Suppressor macrophage treated with lipopolysaccharide for 1 hour (primary cell): ENCODE measurements around the gene CELF5.
"Not testable (repeated sequence)": the region's sequence is repeated elsewhere in the genome, so short reads cannot be mapped to it uniquely, and the experiment has no call there.

Experiments
- DNase-seq, 3 donors: peaks; one replicate each; pipeline ENCODE4 v3.0.0-alpha.2; 2020 to 2022

Gene CELF5

DNA sequence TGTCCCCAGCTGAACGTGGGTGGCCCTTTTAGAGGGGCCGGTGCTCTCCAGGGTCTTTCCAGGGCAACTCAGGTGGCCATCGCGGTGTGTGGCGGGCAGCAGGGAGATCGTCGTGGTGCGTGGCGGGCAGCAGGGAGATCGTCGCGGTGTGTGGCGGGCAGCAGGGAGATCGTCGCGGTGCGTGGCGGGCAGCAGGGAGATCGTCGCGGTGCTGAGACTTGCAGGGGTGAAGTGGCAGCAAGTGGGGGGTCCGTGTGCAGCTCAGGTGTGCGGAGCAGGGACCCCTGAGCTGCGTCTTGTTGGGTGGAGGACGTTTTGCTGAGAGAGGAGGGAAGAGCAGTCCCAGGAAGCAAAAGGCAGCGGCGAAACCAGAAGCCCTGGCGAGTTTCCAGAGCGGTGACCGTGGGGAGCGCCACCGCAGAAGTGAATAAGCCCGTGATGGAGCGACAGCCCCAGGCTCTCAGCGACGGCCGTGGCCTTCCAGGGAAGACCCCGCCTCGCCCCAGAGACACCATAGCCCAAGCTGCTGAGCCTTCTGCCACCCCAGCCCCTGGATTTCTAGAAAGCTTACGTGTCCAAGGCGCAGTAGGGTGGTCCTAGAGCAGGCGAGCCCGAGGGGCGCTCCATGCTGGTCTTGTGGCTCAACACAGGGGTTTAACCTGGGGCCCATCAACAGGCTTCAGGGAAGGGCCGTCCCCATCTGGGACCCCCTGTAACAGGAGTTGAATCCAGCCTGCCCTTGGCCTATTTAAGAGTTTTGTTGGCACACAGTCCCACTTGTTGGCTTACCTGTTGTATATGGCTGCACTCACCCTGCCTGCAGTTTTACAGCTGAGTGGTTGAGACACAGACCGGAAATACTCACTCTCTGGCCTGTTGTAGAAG, 33.3 kb upstream of the CELF5 start:
- DNase-seq: no peak

DNA sequence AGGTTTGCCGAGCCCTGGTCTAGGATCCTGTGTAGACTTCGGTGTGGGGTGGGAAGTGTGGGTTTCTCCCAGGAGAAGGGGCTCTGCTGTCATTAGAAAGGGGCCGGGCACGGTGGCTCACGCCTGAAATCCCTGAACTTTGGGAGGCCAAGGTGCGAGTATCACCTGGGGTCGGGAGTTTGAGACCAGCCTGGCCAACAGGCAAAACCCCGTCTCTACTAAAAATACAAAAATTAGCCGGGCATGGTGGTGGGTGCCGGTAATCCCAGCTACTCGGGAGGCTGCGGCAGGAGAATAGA, 32.7 kb upstream of the CELF5 start:
- DNase-seq: not testable (repeated sequence)

DNA sequence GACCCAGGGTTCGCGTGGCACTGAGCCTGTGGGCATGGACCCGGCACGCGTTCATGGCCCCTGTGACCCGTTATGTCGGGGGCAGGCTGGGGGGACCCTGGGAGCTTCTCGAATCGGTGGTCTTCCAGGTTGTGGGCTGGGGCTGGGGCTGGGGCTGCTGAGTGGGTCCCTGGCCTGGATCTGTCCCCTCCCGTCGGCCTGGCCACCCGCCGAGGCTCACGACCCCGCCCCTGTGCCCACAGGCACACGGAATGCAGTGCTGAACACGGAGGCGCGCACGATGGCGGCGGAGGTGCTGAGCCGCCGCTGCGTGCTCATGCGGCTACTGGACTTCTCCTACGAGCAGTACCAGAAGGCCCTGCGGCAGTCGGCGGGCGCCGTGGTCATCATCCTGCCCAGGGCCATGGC, 32.2 kb upstream of the CELF5 start:
- no peak for DNase-seq

DNA sequence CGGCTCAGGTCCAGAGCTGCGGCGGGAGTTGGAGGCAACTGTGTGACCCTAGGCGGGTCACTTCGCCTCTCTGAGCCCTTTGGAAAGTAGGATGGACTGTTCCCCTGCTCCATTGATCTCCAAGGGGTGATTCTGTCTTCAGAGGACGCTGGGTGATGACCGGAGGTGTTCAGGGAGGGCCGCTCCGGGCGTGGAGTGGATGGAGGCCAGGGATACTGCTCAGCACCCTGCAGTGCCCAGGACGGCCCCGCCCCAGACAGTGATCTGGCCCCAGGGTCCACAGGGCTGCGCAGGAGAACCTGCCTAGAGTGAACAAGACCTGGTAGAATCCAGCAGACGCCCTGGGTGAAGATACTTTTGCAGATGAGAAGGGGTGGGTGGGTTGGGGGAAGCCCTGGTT, 31.8 kb upstream of the CELF5 start:
- DNase-seq: no peak

DNA sequence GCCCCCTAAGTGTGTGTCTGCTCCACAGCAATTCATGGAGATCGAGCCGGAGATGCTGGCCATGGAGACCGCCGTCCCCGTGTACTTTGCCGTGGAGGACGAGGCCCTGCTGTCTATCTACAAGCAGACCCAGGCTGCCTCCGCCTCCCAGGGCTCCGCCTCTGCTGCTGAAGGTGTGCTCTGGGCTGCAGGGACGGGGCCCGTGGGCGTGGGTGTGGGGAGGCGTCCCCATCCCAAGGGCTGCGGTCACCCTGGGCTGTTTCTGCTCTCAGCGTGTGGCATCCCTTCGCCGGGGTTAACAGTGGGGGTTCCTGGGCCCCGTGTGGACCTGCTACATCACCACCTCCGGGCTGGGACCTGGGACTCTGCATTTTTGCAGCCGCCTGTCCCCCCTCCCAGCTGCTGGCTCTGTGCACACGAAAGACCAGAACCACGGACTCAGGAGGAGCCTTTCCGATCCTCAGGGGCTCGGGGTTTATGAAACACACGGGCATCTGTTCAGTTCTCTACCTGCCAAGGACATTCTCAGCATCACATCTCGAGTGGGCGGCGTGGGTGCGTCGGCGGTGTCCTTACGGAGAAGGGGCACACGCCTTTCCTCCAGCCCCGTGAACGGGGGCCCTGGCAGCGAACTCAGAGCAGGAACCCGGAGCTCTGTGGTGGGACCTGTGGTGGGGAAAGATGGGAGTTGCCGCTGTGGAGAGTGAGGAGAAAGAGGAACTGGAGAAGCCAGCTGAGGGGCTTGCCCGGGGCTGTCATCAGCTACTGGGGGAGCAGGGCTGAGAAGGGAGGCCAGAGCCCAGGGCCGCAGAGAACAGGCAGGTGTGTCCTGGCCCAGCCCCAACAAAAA, 31.0 kb upstream of the CELF5 start:
- DNase-seq: peak; percentile 66 to 83 (median 72)

DNA sequence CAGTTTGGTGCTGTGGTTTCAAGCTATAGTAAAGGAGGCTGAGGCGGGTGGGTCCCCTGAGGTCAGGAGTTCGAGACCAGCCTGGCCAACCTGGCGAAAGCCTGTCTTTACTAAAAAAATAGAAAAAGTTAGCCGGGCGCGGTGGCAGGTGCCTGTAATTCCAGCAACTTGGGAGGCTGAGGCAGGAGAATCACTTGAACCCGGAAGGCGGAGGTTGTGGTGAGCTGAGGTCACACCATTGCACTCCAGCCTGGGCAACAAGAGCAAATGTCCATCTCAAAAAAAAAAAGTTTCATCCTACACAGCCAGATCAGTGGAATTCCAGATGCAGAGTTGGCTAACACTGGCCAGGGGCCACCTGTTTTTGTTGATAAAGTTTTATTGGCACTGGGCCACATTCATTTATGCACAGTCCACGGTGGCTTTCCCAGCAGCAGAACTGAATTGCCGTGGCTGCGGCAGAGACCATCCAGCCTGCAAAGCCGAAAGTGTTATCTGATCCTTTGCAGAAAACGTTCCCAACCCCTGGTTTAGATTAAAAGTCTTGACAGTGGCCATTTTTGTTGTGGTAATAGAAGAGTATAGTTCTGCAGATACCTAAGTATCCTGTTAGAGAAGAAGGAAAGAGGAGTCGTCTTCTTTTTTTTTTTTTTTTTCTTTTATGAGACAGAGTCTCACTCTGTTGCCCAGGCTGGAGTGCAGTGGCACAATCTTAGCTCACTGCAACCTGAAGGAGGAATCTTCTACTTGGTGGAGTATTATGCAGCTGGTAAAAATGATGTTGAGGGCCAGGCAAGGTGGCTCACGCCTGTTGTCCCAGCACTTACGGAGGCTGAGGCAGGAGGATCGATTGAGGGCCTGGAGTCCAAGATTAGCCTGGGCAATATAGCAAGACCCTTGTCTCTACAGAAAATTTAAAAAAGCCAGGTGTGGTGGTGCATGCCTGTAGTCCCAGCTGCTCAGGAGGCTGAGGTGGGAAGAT, 30.1 kb upstream of the CELF5 start:
- DNase-seq: no peak

DNA sequence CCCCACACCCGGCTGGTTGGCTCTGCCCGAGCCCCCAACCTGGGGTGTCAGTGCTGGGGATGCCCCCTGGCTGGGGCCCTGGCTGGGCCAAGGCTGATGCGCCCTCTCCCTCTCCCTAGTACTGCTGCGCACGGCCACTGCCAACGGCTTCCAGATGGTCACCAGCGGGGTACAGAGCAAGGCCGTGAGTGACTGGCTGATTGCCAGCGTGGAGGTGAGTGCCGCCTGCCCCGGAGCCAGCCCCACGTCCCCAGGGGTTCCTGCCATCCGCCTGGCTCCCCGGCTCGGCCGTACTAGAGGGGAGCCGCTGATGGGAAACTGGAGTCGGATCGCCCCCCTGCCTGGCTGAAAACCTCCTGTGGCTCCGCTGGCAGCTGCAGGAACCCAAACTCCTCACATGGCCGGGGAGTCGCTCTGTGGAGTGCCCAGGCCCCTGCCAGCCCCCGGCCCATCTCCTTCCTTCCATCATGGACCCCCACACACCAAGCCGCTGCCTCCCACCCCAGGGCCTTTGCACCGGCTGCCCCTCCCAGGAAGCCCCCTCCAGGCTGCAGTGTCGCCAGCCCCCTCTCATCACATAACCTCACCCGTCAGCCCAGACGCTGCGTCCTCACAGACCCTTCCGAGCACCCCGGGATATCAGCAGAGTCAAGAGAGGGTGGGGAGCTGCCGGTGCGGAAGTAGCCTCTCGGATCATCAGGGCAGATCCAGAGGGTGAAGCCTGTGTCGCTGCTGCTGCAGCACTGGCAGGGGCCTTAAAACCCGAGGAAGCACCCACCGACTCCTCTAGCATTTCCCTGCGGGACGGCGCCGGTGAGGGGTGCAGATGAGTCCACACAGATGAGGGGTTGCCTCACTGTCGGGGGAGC, 28.2 kb upstream of the CELF5 start:
- no peak for DNase-seq

DNA sequence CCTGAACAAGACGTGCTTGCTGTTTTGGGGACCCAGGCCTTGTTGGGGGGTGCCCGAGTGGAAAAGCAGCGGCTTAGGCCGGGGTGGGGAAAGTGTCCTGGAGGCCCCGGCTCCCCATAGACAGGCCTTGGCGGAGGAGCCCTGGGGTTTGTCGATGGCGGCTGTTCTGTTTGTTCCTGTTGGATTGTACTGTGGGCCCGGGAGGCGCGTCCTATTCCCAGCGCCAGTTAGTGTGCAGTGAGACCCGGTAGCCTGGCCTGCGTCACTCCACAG, 27.6 kb upstream of the CELF5 start:
- no peak for DNase-seq

DNA sequence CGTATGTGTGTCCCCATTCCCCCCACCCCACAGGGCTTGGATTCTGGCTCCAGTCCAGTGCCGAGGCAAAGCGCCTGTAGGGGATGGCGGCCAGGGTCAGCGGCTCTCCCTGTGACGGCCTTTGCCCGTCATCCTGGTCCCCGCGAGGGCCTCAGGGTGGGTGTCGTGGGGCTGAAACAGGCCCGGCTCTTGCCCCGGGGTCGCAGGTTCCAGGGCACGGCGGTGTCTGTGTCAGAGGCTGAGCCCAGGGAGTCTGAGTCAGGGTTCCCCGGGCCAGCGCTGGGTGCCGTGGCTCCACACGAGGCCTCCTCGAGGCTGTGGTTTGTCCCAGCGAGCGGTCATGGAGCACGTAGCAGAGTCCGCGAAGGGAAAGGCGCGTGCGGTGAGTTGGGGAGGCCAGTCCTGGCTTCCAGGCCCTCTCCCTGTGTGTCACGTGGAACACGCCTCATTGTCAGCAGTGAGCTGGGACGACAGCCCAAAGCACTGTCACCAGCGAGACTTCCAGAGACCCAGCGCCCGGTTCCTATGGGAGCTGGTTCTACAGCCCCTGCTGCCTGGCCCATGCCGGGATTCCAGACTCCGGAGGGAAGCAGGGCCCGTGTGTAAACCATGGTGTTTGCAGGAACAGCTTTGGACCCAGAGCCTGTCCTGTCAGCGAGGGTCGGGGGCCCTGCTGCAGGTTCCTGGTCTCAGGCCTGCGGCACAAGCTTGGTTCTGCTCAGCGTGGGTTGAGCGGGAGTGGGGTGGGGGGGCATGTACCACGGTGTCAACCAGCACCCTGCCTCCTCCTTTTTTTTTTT, 25.4 kb upstream of the CELF5 start:
- DNase-seq: no peak

DNA sequence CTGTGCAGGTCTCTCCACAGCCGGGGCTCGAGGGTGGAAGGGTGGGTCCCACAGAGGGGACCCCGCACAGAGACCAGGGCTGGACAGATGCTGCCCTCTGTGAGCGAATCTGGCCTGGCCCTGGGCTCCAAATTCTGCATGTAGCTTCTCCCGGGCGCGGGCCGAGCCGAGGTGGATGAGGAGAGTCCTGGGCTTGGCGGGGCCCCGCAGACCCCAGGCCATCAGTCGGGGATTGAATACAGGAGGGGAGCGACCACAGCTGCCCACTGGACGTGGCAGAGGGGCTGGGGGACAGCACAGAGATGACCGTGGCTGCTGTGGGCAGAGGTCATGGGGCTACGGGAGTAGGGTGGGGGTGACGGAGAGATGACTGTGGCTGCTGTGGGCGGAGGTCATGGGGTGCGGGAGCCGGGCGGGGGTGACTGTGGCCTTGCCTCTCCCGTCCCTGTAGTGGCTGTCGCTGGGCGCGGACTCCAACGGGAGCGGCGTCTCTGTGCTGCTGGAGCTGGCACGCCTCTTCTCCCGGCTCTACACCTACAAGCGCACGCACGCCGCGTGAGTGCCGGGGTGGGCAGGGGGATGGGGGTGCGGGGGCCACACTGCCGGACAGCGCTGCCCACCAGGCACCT, 23.3 kb upstream of the CELF5 start:
- no peak for DNase-seq

DNA sequence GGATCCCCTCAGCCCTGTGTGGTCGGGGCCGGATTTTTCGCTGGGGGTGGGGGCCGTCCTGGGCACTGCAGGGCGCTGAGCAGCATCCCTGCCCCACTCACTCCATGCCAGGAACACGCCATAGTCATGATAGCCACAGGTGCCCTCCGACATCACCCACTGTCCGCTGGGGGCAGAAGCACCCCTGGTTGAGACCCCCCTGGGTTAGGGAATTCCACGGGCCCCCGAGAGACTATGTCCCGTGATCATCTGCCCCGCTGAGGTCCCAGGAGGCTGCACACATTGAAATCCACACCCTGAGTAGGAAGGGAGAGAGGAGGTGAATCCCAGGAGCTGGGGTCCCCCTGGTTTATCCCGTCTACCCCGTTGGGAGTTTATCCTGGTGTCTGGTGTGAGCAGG, 22.6 kb upstream of the CELF5 start:
- no peak for DNase-seq

DNA sequence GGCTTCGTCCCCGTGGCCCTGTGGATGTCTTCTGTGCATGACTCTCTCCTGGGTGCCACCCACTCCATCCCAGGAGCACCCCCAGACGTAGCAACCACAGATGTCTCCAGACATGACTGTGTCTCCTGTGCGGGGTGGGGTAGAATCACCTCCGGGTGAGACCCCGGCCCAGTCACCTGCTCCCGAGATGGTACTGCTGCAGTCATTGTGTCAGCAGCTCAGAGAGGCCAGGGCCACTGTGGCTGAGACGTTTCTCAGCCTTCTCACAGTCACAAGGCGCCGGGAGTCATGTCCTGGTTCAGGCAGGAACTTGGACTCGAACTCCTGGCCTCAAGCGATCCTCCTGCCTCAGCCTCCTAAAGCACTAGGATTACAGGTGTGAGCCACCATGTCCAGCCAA, 22.1 kb upstream of the CELF5 start:
- DNase-seq: no peak

DNA sequence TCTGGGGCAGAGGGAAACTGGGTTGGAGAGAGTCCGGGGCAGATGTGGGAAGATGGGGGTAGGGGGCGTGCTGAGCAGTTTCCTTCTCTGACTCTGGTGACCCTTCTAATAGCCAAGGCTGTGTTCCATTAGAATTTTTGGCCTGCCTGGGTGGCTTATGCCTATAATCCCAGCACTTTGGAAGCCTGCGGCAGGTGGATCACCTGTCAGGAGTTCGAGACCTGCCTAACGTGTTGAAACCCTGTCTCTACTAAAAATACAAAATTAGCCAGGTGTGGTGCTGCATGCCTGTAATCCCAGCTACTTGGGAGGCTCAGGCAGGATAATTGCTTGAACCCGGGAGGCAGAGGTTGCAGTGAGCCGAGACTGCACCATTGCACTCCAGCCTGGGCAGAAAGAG, 21.6 kb upstream of the CELF5 start:
- DNase-seq: not testable (repeated sequence)

DNA sequence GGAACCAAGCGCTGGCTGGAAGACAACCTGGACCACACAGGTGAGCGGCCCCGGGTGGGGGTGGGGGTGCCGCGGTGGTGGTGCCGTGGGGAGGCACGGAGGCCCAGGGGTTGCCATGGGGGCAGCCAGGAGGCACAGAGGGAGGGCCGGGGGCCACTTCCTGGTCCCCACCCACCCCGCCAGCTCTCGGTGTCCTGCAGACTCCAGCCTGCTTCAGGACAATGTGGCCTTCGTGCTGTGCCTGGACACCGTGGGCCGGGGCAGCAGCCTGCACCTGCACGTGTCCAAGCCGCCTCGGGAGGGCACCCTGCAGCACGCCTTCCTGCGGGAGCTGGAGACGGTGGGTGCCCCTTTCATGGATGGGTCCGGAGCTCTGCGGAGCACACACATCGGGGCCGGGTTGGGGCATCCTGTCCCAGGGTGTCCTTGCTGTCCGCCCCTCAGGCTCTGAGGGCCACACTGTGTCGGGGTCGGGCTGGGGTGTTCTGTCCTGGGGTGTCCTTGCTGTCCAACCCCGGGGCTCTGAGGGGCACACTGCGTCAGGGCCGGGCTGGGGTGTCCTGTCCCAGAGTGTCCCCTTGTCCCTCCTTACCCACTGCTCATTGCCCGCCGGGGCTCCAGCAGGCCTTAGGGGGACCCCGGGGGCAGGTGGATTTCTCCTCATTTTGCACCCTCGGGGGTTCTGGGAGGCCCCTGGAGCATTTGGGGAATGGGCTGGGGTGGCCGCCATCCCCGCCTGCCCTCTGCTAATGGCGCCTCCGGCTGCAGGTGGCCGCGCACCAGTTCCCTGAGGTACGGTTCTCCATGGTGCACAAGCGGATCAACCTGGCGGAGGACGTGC, 20.4 kb upstream of the CELF5 start:
- no peak for DNase-seq

DNA sequence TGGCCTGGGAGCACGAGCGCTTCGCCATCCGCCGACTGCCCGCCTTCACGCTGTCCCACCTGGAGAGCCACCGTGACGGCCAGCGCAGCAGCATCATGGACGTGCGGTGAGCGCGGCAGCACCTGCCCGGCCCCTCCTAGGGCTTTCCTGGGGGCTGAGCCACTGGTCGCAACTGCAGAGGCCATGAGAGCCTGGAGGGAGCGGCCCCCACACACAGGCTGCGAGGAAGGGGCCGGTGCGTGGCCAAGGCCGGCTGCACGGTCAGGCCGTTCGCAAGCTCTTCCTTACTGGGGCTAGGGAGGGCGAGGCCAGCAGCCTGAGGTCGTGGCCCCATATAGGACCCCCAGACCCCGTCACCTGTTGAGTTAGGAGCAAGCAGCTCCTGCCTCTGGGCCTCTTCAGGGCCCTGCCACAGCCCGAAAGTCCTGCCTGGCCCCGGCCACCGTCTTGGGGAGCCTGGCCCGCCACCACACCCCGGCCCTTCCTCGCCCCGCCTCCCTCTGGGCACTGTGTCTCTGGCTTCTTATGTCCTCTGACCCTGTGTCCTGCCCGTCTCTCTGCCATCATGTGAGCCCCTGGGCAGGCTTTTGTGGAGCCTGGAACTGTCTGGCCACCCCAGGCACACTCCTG, 19.7 kb upstream of the CELF5 start:
- no peak for DNase-seq

DNA sequence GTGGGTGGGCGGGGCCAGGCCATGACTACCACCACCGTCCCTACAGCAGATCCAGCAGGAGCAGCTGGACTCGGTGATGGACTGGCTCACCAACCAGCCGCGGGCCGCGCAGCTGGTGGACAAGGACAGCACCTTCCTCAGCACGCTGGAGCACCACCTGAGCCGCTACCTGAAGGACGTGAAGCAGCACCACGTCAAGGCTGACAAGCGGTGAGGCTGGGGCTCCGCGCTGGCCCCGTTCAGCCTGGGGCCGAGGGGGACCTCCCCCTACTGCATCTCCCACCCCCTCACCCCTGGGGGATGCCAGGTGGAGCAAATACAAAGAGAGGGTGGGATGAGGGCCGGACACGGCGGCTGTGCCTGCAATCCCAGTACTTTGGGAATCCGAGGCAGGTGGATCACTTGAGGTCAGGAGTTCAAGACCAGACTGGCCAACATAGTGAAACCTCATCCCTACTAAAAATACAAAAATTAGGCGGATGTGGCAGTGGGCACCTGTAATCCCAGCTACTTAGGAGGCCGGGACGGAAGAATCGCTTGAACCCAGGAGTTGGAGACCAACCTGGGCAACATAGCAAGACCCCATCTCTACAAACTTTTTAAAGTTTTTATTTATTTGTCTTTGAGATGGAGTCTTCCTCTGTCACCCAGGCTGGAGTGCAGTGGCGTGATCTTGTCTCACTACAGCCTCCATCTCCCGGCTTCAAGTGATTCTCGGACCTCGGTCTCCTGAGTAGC, 18.1 kb upstream of the CELF5 start:
- no peak for DNase-seq

DNA sequence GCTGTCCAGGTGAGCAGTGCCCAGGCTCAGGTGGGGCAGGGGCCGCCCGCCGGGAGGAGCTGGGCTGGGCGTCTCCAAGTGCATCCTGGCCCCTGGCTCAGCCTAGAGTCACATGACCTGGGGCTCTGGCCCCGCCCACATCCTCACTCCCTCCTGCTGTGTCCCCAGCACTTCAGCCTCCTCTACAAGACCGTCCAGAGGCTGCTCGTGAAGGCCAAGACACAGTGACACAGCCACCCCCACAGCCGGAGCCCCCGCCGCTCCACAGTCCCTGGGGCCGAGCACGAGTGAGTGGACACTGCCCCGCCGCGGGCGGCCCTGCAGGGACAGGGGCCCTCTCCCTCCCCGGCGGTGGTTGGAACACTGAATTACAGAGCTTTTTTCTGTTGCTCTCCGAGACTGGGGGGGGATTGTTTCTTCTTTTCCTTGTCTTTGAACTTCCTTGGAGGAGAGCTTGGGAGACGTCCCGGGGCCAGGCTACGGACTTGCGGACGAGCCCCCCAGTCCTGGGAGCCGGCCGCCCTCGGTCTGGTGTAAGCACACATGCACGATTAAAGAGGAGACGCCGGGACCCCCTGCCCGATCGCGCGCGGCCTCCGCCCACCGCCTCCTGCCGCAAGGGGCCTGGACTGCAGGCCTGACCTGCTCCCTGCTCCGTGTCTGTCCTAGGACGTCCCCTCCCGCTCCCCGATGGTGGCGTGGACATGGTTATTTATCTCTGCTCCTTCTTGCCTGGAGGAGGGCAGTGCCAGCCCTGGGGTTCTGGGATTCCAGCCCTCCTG, 16.8 kb upstream of the CELF5 start:
- no peak for DNase-seq
